ENCODE results near the gene MACROD2.
"Not testable (repeated sequence)": the region's sequence is repeated elsewhere in the genome, so short reads cannot be mapped to it uniquely, and the experiment has no call there.

MACROD2 gene

DNA sequence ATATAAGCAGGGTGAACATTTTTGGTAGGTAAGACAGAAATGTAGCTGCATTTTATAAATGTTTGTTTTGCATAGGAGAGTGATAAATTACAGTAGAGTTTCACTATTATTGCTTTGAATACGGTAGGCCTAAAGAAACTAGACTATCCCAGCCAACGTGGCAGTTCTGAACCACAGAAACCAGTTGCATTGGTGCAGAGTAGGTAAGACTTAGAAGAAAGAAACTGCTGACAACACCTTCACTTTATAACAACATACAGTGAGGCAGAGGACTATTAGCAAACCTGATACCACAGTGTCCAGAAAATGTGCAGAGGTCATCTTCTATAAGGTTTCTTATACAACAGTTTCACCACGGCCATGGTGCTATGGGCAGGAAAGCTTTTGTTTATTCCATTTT lies 2011.8 kb downstream of the MACROD2 start:
- DNase-seq (ENCODE audit: low read depth in 2 of 2), result no peak

DNA sequence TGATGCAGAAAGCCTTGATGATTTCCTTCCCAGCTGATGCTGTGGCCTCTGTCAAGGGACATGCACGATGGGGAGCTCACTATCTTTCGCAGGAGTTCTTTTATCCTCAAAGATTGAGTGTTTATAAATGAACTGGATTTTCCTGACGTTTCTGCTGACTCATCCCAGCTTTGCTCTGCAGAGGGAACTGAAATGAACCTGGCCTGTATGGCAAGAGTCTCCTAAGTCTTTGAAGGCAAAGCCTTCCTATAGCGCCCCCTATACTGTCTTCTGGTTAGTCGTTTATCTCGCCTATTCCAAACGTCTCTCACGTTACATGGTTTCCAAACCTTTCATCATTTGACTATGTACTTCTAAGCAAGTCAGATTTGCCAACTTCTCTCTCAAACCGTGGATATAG lies 2012.6 kb downstream of the MACROD2 start:
- no peak for DNase-seq (ENCODE audit: low read depth in 2 of 2)

DNA sequence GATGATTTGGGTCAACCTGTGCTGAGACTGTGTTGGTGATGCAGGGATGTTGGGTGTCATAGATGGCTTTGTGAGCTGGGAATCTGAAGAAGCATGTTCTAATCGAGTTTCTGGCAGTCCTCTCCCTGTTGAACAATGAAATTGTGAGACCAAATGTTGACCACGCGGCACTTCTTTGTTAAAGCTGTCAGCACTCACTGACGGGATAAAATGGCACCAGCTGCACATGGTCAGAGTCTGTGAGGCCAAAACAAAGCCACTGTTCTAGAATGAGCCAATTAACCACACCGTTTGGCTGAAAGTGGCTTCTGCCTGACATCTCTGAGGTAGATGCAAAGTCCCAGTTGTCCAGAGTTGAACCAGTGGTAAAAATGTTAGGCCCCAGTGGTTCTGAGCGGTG lies 2015.7 kb downstream of the MACROD2 start:
- DNase-seq (ENCODE audit: low read depth in 2 of 2), result no peak

DNA sequence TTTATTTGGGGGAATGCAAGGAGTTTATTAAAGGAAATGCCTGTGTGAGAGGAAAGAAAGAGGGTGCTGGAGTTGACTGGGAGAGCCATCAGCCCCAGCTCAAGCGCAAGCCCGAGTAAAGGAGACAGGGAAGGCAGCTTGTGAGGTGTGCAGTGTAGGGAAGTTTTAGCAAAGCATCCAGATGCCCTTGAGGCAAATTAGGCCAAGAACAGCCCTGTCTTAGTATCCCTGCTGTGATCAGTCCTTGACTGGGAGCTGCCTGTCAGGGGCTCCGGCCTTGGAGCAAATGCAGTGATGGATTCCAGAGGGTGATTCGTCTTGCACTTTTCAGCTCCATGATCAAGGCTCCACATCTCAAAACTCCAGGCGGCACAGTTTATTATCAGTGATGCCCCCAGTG lies 2016.2 kb downstream of the MACROD2 start:
- DNase-seq (ENCODE audit: low read depth in 2 of 2), result no peak

DNA sequence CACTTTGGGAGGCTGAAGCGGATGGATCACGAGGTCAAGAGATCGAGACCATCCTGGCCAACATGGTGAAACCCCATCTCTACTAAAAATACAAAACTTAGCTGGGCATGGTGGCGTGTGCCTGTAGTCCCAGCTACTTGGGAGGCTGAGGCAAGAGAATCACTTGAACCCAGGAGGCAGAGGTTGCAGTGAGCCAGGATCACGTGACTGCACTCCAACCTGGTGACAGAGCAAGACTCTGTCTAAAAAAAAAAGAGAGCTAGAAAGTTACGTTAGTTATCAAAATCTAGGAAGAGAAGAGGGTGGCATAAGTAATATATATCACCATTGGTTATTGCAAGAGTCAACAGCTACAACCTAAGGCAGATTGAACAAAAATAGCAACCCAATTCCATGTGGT lies 2017.6 kb downstream of the MACROD2 start:
- not testable (repeated sequence) for DNase-seq (ENCODE audit: low read depth in 2 of 2)

DNA sequence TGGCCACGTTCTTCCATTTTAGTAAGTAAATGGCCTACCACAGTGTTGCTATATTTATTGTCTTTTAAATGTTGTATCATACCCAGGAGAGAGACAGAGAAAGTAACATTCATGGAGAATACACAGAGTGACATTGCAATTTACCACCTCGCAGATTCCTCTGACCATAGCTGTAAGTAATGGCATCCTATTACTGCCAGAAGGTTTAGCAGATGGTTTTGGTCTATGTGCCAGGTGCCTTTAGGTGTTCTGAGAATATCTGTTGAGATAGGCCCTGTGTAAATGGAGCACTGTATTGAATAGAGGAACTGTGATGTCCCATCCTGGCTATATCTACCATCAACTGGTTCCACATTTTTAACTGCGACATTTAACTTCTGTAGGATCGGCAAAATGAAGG lies 2018.3 kb downstream of the MACROD2 start:
- DNase-seq (ENCODE audit: low read depth in 2 of 2), result no peak

DNA sequence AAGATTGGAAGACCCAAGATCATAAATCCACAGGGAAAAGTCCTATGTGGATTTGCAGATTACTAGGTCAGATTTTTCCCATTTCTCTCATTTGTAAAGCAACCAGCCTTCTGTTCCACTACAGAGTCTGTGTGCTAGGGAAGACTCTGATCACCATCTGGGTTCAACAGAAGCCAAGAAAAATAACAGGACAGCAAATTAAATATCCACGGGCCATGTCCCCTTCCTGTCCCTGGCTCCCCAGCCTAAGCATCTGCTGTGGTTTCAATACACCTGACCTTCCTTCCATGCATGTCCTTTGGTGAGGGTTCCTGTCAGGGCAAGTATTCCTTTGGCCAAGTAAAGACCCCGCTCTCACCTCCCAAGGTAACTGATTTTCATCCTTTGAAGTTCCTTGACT lies 2019.1 kb downstream of the MACROD2 start:
- no peak for DNase-seq (ENCODE audit: low read depth in 2 of 2)

DNA sequence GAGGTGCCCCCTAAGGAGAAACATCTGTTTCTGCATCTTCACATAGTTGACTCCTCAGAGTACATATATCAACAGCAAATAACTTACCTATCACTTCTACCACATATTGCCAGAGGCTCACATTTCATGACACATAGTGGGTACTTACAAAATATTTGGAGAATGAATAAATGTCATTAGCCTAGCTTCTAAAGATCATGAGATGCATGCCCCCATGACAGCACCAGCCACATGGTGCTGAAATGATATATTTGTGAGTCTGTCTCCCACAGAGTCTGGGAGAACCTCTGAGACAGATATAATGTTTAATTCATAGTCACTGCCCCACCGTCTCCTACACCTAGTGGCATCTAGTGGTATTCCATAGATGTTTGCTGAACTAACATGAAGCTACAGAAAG lies 2022.3 kb downstream of the MACROD2 start:
- no peak for DNase-seq (ENCODE audit: low read depth in 2 of 2)

DNA sequence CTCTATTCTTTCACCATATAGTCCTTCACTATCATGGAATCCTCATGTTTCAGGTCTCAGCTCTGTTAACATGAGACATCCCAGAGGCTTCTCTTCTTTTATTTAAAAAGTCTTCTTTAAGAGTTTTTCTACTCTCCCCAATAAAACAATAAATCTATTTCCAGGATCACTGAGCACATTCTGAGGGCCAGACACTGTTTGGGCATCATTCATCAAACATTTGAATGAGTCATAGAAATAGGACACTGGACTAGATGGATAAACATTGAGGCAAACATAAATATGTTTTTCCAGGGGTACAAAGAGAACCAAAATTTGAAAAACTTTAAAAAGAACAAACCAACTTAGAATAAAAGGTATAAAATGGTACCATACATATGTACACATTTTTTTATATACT lies 2023.6 kb downstream of the MACROD2 start:
- no peak for DNase-seq (ENCODE audit: low read depth in 2 of 2)

DNA sequence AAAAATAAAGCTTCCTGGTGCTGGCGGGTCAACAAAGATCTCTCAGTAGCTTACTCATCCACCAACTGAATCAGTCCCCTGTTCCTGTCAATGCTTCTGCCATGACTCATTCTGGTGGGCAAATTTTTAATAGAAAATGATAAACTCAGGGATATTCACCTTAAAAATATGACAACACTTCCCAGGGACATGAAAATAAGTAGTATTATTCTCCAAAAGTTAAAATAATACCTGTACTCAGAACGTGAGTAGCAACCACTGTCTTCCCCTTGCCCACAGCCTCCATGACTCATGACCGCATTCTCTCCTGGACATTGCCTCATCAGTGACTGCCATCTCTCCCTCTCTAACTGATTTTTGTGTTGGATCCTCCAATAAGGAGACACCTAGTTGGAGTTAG lies 2025.7 kb downstream of the MACROD2 start:
- no peak for DNase-seq (ENCODE audit: low read depth in 2 of 2)

DNA sequence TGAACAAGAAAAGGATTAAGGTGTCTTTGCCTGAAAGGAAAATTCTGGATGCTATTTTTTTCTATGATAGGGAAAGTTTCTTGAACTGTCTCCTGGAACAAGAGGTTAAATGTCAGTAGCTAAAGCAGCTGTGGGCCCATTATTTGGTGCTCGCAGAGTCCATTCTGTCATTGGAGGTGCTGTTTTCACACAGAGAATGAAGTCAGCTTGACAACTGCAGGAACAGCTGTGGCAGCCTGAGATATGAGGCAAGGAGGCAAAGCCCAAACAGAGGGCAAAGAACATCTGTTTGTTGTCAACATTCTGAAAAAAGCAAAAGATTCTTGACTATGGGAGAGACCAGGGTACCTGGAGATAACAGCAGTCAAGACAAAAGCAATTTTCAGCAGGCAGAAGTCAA lies 2029.8 kb downstream of the MACROD2 start:
- DNase-seq (ENCODE audit: low read depth in 2 of 2), result no peak

DNA sequence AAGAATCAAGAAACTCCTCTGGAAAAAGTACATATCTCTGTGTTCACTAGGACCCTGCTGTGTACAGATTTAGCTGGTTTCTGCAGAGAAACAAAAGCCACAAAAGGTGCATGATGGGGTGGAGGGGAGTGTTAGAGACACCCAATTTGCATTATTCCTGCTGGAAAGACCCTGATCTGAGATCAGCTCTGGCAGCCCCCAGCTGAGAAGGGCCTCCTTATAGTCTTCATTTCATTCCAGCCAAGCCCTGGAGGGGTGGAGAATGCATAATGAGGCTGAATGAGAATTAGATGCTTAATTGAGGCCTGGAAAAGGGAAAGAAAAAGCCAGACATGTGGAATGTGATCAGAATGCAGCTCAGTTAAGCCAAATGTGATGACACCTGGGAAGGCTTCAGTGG lies 2032.4 kb downstream of the MACROD2 start:
- DNase-seq (ENCODE audit: low read depth in 2 of 2), result no peak

DNA sequence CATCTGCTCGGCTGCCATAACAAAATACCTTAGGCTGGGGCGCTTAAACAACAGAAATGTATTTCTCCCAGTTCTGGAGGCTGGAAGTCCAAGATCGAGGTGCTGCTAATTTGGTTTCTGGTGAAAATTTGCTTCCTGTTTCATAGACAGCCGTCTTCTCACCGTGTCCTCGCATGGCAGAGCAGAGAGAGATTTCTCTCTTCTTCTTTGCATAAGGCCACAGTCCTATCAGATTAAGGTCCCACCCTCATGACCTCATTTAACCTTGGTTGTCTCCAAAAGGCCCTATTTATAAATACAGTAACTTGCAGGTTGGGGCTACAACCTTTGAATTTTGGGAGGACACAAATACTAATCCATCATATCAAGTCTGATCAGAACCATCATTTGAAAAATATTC lies 2033.6 kb downstream of the MACROD2 start:
- no peak for DNase-seq (ENCODE audit: low read depth in 2 of 2)

DNA sequence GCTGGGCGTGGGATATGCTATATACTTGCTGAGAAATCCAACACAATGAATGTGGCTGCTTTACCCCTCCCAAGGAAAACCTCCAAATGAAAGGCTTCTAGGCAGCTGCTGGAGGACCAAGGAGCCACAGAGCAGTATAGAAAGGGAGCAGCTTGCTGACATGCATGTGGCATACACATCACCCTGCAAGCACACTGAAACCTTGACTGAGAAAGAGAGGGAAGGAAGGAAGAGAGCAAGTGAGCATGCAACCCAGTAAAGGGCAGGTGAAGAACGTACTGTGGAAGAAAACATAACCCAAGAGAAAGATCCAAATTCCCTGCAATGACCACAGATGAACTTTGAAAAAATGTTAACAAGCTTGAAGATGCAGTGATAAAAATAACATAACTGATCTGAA lies 2034.9 kb downstream of the MACROD2 start:
- DNase-seq (ENCODE audit: low read depth in 2 of 2), result no peak

DNA sequence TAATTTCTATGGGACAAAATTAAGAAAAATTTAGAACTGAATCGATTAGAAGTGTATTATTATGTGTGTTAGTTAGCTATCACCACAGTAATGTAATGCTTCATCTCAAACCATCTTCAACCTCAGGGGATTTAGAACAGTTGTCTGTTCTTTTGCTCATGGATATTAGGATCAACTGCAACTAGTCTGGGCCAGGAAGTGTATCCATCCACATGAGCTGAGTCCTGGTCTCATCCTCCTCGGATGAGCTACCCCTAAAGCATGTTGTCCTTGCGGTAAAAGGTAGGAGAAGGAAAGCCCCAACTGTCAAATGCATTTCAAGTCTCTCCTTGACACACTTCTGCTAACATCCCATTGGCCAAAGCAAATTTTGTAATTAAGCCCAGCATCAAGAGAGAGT lies 2040.3 kb downstream of the MACROD2 start:
- no peak for DNase-seq (ENCODE audit: low read depth in 2 of 2)

DNA sequence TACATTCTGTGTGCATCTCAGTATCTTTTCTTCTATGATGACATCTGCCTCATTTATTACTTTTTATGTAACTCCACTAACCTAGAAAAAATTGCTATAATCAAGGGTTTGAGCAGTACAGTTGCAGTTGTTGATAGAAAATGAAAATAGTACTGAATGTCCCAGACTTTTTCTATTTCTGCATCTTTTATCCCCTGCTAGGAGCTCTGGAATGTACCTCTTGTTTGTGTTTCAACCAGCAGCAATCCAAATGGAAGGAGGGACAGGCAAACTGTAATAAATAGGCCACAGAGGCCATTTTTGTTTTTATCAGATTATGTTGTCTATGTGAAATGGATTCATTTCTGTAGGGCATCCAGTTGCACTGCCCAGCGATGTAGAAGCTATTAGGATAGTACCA lies 2041.0 kb downstream of the MACROD2 start:
- DNase-seq (ENCODE audit: low read depth in 2 of 2), result no peak

DNA sequence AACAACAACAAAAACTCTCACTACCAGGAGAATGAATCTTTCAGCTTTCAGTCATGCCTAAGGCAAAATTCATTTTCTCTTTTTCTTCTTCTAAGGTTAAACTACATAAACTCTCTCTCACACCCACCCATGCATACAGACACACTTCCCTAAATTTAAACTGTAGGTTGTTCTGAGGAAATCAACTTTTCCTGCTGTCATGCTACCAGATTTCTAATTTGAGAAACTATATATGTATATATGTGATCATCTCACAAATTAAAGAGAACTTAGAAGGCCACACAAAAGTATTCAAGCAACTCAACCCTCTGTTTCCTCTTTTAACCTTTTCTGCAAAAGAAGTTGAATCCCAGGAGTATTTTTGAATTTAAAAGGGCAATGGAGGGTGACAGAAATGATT lies 2045.4 kb downstream of the MACROD2 start:
- no peak for DNase-seq (ENCODE audit: low read depth in 2 of 2)

DNA sequence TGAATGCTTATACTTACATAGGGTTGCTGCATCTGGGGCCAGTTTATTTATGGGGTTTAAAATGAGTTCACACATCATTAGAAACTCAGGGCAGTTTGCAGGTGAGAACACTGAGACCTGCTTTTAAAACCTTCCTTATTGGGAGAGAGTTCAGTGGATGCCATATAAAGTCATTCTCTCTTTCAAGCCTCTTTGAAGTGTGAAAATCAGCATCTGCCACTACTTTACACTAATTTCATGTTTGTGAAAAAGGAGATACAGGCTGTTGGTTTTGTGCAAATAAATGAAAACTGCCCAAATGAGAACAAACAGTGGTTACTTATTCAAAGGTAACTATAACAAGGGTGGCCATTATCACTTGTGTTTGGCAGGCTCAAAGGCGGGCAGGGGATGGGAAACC lies 2047.4 kb downstream of the MACROD2 start:
- DNase-seq (ENCODE audit: low read depth in 2 of 2), result no peak

DNA sequence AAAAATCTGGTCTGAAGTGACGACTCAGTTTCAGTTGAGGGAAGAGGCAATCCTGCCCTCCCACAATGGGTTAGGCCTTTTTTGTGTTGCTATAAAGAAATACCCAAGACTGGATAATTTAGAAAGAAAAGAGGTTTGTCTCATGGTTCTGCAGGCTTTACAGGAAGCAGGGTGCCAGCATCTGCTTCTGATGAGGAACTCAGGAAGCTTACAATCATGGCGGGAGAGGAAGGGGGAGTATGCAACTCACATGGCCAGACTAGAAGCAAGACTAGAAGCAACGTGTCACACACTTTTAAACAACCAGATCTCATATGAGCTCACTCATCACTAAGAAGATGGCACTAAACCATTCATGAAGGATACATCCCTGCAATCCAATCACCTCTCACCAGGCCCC lies 2048.6 kb downstream of the MACROD2 start:
- no peak for DNase-seq (ENCODE audit: low read depth in 2 of 2)

DNA sequence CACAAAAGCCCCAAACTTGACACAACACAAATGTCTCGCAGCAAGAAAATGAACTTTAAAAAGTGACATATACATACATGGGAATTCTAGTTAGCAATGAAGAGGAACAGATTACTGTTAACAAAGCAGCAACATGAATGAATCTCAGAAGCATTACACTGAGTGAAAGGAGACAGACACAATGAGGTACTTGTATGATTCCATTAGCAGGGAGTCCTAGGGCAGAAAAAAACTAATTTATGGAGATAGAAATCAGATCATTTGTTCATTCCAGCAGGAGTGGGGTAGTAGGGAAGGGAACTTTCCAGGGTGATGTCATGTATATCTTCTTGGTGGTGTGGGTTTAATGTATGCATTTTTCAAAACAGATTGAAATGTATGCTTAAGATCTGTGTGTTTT lies 2053.6 kb downstream of the MACROD2 start:
- DNase-seq (ENCODE audit: low read depth in 2 of 2), result no peak

DNA sequence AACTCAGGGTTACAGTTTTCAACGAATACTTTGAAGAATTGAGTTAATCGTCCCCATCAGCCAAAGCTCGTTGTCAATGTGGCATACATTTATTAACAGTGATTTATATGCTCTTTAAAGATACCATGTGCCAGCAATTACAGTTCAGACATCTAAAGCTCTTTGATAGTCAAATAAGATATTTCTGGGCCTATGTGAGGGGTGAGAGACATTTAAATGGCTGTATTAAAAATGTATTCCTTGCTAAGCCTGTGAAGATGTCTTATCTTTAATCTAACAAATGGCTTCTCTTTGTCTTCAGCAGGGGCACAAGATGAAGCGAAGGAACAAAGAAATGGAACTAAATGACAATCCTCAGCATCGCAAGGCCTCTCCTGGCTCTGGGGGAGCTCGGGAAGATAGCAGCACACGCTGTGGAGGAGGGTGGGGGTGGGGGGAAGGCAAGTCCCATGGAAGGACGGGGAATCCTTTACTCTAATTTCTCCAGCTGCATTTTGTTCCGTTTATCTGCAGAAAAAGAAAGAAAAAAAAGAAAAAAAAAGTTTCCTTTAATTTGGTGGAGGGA lies 2054.3 kb downstream of the MACROD2 start:
- no peak for DNase-seq (ENCODE audit: low read depth in 2 of 2)

DNA sequence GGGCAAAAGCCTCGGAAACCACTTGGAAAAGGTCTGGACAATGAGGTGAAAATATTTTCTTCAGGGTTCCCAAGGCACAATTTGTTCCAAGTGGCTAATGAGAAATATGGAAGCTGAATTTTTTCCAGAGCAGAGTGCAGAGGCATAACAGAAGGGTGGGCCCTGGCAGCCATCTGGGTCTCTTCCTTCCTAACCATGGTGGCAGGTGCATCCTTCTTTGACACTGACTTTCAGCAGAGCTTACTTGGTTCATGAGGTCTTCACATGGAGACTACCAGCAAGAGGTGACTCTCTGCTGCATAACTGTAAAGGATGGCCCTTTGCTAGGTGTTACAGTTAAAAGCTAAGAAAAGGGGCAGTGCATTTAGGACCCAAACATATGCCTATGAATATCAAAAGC lies 2055.1 kb downstream of the MACROD2 start:
- no peak for DNase-seq (ENCODE audit: low read depth in 2 of 2)

DNA sequence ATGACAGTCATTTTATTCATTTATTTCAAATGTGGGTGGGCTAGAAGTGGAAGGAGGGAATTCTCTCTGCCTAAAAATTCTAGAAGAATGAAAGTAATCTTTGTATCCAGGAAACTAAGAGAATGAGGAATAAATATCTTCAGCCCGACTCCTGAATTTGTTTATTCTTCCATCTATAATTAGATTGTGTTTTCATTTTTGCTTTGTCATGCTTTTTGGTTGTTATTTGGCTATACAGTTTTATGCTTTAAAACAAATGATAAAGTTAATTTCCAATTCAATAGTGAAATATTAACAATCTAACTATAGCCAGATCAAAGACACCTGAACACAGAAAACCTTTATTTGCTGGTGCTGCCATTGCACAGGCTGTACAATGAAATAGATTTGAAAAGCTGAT lies 2056.7 kb downstream of the MACROD2 start:
- no peak for DNase-seq (ENCODE audit: low read depth in 2 of 2)

DNA sequence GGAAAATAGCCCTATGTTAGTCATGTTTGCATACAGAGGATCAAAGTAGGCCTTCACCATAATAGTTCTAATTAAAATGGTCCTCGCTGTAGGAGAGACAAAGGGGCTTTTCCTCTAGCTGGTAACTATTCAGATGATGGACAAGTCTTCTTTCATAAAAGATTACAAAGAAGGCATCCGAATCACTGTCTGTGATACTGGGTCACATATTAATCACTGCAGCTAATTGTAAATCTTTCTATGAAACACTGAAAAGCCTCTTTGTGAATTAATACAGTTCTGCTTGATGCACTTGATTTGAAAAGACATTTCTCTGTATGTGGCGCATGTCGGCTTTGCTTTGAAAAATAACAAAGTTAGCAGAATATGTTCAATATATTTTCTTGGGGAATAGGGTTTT lies 2057.1 kb downstream of the MACROD2 start:
- no peak for DNase-seq (ENCODE audit: low read depth in 2 of 2)

DNA sequence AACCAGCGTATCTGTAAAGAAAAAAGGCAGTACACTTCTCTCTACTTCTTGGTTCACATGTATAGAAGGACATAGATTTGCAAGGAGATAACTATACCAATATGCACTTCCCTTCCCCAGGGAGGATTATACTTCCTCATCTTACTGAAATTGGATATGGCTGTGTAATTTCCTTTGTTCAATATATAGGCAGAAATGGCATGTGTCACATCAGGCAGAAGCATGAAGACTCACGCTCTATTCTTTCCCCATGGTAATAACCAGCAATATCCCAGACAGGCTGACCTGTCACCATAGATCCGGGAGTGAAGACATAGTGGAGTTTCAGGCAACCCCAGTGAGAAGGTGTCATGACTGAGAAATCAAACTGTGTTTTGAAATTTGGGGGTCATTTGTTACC lies 2059.7 kb downstream of the MACROD2 start:
- DNase-seq (ENCODE audit: low read depth in 2 of 2), result no peak
